IPS-NIHi7 (cell line): ENCODE data around the gene FAM228B.
"Not testable (repeated sequence)": the region's sequence is repeated elsewhere in the genome, so short reads cannot be mapped to it uniquely, and the experiment has no call there.

Source experiments
- DNase-seq: peaks from one replicate; pipeline ENCODE4 v3.0.0; 2012; ENCODE audit warnings: mixed read lengths; ENCODE audit errors: extremely low spot score

The FAM228B gene

DNA sequence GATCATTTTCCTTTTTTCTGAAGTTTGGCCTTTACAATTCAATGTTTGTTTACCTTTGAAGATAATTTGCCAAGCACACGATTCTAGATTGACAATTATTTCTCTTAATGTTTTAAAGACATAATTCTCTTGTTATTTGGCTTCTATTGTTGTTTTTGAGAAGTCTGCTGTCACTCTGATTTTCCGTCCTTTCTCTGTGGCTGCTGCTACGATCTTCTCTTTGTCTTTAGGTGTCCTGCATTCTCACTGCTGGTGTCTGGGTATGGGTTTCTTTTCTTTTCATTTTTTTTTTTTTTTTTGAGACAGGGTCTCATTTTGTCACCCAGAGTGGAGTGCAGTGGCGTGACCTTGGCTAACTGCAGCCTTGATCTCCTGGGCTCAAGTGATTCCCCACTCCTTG lies 36.4 kb downstream of the FAM228B start:
- DNase-seq = no peak

DNA sequence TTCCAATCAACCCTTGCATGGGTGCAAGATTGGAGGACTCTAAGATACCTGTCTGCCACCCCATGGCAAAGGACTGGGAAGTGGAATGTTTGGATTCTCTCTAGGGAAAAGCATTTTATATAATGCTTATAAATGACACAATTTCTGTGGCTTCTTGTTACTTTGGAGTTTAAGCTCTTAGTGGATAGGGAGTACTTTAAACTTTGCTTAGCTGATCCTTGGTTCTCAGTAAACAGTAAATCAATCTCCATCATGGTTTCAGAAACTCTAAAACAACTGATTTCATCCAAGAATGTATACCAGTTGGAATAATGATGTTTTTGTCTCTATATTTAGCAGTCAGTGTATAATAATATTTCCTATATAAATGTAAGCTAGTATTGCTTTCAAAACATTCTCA lies 37.5 kb downstream of the FAM228B start:
- DNase-seq = no peak

DNA sequence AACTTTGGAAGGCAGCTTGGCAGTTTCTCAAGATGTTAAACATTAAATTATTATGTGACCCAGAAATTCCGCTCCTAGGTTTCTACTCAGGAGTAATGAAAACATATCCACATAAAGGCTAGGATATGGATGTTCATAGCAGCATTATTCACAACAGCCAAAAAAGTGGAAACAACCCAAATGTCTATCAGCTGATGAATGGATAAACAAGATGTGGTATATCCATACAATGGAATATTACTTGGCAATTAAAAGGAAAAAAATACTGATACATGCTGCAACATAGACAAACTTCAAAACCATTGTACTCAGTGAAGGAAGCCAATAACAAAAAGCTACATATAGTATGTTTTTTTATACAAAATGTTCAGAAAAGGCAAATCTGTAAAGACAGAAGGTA lies 39.2 kb downstream of the FAM228B start:
- DNase-seq = no peak

DNA sequence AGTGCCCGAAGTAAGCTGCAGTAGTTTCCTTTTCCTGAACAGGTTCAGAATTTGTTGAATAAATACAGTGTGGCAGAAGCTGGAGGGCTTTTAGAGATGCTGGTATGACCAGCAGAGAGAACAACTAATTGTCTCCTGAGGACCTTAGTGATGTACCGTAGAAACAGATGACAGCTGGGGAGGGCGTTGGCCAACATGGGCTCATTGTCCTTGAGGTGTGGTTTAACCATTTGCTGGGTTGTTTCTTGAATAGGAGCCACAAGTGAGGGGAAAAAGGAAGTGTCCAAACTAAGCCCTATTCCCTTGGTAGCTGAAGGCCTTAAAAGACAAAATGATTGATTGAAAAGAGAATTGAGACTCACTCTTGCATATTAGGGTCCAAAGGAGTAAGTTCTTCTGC lies 39.9 kb downstream of the FAM228B start:
- no peak for DNase-seq

DNA sequence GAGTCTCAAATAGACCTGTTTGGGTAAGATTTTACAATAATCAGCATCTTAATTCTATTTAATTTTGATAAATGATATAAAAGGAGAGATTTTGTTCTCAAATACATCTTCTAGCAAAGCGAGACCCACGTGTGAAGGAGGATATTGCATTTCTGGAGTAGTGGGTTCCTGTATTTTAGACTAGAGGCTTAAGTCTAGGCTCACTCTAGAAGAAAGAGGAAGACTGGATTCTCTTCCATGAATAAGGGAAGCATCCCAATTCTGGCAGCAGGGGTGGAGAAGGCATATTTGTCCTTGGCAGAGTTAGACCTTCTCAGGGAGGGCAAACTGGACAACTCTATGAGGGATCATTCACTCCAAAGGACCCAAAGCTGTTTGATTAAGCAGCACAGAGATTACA lies 40.3 kb downstream of the FAM228B start:
- DNase-seq = no peak

DNA sequence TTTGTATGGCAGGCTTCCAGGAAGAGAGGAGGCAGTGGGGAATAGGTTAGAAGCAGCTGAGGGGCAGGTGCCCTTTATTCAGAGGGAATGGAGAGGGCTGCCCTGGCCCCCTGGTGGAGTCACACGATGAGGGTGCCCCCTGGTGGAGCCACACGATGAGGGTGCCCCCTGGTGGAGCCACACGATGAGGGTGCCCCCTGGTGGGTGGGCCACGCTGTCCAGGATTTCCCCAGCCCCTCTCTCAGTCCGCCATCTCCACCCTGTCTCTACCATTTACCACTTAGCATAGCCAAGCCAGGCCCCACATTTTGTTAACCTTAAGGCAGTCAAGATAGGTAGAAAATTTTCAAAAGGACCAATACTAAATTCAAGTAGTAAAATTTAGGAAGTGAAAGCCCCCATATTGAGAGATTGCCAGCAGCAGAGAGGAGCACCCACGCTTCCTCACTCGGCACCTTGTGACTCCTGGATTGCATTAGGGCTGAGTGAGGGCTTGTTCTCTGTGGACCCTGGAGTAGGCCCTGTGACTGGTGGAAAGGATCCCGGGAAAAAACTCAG lies 41.2 kb downstream of the FAM228B start:
- DNase-seq = peak; percentile 75

DNA sequence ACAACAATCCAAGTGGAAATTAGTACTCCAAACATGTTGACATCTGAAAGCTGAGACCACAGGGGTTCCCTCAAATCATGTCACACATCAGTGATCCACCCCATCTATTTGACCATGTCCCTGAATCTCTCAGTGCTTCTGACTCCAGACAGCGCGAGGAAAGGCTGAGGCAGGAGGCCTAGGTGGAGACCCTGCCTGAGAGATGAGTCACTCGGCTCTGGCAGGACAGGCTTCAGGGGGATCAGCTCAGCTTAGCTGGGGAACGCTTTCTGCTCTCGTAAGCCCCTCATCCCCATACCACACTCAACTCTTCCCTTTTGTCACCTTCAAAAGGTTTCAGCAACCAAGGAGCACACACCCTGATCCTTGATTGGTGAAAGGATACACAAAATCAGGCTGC lies 45.8 kb downstream of the FAM228B start:
- no peak for DNase-seq

DNA sequence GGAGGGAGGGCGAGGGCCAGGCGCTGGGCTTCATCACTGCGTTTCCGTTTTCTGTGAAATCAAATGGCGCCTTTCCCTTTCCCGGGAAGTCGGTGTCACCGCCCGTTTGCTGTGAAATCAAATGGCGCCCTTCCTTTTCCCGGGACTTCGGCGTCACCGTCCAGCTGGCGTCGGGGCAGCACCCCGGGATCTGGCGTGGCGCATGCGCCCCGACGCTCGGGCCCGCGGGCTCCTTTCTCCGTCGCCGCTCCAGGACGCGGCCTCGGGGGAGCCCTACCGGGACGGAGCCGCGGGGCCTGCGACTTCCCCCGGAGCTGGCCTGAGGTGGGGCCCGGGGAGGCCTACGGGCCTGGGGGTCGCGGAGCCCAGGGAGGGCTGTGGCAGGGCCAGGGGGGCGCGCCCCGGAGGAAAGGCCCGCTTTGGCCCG lies 51.6 kb downstream of the FAM228B start, which contains the start of gene FAM228A:
Gene FAM228A (plus strand): TSS at position 203 of the 427 bp plus-strand sequence. CDS start 428 bp downstream, outside the sequence.
- DNase-seq = no peak

DNA sequence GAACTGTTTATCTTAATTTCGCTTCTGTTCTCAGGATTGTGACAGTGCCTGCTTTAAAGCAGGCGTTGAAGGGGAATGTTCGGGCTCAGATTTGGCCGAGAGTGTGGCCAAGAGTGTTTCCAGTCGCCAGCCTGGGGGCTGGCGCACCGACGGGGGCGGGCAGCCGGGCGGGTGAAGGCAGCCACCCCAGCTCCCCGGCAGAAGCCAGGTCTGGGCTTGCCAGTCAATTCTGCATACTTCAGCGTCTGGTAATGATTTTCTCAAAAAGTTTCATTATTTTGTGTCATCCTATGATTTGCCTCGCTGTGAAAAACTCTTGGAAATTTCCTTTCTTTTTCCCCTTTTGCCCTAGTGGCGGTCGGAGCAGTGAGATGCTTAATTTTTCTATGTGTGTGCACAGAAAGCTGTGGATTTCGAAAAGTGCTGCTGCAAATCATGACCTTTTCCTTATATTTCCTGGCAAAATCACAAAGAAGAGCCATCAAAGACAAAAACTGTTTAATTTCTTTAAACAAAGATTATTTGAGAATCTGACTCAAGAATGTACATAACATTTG lies 52.4 kb downstream of the FAM228B start:
- no peak for DNase-seq

DNA sequence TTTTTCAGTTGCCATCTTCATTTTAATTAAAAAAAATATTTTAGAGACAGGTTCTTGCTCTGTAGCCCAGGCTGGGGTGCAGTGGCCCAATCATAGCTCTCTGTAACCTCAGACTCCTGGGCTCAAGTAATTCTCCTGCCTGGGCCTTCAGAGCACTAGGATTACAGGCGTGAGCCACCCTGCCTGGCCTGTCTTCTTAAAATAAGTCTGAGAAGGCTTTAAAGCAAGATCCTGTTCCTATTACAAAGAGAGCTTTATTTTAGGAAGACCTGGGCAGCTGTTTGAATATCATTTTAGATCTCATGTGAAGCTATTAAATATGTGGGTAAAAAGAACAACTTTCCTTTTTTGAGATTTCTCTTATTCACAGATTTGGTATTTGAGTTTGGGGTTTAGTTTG lies 53.1 kb downstream of the FAM228B start:
- no peak for DNase-seq

DNA sequence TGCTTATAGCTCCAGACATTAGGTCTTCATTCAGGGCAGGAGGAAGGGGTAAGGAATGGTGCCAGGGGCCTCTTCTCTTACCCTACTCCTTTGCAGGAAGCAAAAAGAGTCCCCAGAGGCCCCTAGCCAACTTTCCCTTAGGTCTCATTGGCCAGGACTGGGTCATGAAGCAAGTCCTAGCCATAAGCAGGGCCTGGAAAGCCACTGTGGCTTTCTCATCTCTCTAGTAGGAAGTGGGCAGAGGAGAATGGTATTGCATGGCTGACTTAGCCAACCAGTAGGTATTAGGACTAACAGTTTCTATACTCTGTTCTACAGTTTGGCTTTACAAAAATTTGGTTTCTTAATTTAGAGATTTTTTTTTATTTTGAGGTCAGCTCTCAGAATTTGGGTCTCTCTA lies 56.4 kb downstream of the FAM228B start:
- DNase-seq = no peak

DNA sequence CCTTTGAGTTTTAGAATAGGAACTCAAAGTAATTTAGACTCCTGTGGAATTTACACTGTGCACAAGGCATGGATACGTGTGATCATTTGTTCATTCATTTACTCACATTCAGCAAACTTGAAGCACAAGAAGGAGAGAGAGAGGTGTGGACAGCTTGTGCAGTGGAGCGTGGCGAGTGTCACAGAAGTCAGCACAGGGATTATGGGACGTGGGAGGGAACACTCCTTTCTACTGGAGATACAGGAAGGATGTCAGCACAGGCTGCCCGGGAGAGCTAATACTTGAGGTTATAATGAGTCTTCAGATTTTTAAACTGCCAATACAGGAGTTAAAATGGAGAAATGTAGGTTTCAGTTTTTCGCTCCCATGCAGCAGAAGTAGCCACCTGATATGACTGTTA lies 58.6 kb downstream of the FAM228B start:
- DNase-seq = no peak

DNA sequence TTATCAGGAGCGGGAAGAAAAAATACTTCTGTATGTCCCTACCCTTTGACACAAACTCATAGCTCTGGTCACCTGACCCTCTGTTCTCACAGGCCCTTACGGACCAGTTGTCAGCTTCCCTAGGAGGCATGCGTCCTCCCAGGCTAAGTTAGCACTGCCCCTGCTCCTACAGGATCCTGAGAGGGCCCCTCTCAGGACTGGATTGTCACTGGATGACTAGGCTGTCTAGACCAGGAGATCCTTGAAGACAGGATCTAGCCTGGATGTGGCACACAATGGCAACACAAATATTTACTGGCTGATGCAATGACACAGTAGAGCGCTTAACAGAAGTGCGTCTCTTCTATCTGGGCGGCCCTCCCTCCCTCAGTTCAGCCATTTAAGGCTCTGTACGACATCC lies 59.2 kb downstream of the FAM228B start:
- DNase-seq = no peak

DNA sequence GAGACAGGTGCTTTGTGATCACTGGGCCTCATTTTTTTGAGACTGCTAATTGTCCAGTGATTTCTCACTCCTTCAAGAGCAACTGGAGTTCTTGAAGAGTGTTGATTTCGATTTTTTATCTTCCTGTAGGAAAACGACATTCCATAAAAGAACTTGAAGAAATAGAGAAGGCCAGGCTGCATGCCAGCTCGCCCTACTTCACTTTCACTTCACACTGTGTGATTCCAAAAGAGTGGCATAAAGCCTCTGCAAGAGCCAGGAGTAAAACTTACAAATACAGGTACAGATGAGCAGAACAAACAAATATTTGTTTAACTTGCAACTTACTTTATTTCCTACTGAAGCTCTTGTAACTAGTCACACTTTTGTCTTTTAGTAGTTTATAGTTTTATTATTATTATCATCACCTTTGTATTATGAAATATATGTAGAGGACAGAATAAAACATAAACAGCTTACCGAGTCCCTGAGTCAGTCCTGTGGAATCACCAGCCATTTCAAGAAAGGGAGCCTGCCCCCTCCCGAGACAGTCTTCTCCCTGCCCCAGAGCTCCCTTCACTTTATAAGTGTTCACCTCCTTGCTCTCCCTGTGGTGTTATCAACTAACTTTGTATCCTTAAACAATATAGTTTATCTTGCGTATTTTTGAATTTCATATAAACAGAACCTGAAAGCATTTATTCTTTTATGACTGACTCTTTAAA lies 60.2 kb downstream of the FAM228B start:
- no peak for DNase-seq

DNA sequence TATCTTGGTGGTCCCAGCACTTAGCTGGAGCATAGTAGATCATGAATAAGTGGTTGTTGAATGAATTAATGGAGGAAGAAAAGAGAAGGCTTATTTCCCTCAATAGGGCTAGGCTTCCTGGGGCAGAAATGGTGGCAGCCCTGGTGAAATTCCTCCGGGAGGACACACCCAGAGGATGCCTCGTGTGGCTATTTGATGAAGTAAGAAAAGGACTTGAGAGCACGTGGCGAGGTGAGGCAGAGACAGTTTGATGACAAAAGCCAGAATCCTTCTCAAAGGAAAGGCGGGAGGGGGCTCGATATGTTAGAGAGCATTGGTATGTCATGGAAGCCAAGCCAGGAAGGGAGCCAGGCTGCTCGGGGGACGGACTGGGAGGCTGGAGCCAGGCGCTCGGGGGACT lies 66.3 kb downstream of the FAM228B start:
- DNase-seq = no peak

DNA sequence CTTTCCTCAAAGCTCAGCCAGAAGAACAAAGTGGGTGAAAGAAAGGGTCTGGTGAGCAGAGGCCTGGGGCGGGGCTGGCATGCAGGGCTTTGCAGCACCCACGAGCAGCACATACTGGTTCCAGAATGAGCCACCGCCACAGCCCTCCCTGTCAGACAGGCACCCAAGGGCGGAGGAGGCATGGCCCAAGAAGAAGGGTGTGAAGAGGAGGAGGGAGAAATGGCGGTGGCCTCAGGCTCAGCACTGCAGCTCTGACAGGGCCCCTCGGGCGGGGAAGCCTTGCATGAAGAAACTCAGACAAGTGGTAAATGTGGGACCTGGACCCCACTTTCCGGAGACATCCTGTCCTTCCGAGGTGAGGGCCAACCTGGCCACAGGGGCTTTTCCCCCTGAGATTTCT lies 67.2 kb downstream of the FAM228B start:
- DNase-seq = no peak

DNA sequence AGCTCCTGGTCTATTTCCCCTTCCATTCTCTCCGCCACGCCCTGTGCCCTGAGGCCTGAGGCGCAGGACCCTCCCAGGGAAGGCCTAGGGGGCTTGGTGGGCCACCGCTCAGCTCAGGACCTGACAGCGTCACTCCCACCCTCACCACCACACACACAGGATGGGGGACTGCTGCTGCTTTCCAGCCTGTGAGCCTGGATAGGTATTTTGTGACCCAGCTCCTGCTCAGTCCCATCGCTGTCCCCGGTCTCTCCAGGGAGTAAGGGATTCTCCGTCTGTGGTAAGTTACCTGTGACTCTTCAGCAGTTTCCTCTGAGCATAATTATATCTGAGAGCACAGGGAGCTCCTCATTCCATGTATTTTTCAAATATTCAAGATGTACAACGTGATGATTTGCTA lies 67.9 kb downstream of the FAM228B start:
- no peak for DNase-seq

DNA sequence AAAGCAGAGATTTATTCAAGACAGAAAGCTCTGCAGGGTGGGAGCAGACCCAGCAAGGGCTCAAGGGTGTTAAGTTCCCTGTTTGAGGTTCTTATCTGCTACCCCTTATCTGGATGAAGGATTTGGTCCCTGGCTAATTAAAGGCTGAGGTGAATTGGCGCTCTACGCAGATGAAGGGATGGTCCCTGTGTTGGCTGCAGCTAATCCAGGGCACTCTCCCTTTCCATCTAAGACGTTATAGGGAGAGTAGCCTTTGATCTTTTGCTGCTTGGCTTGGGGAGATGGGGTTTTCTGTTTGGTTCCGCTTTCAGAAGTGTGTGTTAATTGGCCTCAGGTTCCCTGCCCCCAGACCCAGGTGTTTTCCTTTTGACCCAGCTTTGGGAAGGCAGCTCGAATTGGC lies 68.6 kb downstream of the FAM228B start:
- DNase-seq = no peak

DNA sequence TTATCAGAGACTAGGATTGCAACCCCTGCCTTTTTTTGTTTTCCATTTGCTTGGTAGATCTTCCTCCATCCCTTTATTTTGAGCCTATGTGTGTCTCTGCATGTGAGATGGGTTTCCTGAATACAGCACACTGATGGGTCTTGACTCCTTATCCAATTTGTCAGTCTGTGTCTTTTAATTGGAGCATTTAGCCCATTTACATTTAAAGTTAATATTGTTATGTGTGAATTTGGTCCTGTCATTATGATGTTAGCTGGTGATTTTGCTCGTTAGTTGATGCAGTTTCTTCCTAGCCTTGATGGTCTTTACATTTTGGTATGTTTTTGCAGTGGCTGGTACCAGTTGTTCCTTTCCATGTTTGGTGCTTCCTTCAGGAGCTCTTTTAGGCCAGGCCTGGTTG lies 73.9 kb downstream of the FAM228B start:
- DNase-seq = not testable (repeated sequence)

DNA sequence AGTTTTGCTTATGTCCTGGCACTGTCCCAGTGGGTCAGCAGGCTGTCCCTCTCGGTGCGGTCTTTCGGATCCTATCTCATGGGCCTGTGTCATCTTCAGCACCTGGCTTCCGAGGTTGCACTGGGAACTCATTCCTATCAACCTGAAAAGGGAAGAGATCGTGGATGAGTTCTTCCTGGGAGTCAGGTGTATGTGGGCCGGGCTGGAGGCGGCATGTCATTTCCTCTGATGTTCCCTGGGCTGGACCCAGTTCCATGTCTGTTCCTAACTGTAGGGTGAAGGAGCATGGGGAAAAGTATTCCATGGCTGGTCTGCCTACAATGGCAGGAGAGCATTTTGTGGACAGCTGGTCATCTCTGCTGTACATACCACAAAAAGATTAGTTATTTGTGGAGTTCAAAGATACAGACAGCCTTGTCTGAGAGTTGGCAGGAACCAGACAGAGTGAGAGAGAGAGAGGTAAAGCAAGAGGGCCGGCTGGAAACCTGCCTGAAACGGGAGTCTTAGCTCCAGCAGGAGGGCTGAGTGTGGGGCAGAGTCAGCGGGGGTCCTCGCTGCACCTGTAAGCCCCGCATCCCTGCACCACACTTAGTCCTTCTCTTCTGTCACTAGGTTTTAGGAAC lies 76.8 kb downstream of the FAM228B start:
- DNase-seq = no peak

DNA sequence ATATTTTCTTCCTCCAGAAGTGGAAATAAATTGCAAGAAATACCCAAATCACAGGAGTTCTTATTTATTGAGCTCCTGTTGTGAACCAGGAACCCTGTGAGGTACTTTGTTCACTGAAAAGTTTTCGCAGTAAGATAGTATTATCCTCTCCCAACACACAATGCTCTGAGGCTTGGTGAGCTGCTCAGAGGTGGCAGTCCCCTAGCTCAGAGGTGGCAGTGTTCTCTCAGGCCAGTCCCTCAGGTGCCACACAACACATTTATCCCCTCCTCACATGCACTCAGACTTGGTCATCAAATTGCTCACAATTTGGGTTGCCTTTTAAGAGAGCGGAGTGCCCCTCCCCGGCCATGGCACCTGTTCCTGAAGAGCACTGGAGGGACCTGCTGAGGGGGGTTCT lies 77.5 kb downstream of the FAM228B start:
- DNase-seq = no peak

DNA sequence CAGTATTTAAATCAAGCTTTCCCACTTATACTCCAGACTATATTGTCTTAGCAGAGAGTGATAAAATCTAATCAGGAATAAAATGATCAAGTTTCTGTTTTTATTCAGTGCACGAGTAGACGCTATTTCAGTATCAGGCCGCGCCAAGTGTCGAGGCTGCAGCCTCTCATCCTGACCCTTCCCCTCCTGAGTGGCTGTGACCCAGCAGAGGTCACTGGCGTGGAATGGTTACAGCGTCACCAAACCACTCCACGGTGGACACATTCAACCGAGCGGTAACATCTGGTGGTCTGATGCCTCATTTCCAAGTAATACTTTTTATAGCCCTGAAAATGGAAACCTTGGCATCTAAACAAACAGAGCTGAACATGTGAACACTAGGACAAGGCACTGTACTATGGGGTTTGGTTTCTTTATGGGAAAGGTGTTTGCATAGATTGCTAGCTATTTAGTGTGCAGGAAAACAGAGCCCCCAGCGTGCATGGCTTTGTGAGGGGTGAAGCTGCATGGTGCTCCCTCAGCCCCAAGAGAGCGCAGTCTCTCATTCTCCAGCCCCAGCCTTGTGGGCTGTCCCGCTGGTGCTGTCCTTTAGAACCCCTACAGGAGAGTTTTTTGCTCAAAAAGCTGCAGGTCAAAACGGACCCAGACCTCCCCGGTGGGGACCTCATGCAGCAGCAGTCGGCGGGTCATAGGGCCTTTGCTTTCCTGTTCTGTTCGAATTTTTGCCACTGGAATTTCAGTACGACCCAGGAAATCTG lies 79.9 kb downstream of the FAM228B start:
- DNase-seq = peak; percentile 18
